DND-41 (cell line): Measurements from ENCODE around the gene KRT4.

ENCODE experiments used
- ATAC-seq: fragments of 200-7000 bp; cut with Tn5 transposase; 3 replicates; pipeline ENCODE4 v1.9.1; 2021; ENCODE audit warnings: low read depth; ENCODE audit not compliant: insufficient read depth
- DNase-seq: peaks from one replicate; pipeline ENCODE4 v3.0.0-alpha.2; 2020
- H2AFZ ChIP-seq: 2 replicates; pipeline ENCODE4 v1.6.0; 2012; ENCODE audit warnings: low read depth, low read length
- H3K27ac ChIP-seq: 2 replicates; pipeline ENCODE4 v1.5.1; 2012; ENCODE audit warnings: low read length, inconsistent platforms
- H3K27me3 ChIP-seq: fragments of 200-600 bp; sonication (generic); 2 replicates; pipeline ENCODE4 v1.6.0; 2012; ENCODE audit warnings: low read length, mild to moderate bottlenecking, inconsistent platforms; ENCODE audit not compliant: insufficient read depth, poor library complexity
- H3K36me3 ChIP-seq: 2 replicates; pipeline ENCODE4 v1.5.1; 2012; ENCODE audit warnings: low read length, inconsistent platforms; ENCODE audit not compliant: insufficient read depth
- H3K4me1 ChIP-seq: 2 replicates; pipeline ENCODE4 v1.5.1; 2012; ENCODE audit warnings: mild to moderate bottlenecking, low read length; ENCODE audit not compliant: insufficient read depth
- H3K4me2 ChIP-seq: 2 replicates; pipeline ENCODE4 v1.6.0; 2012; ENCODE audit warnings: mild to moderate bottlenecking, moderate library complexity, low read length, inconsistent platforms; ENCODE audit not compliant: insufficient read depth
- H3K4me3 ChIP-seq, 2 experiments: fragments of 200-600 bp in 1 of 2; shearing (Covaris generic) in 1 of 2; 2 replicates each; pipeline ENCODE4 v1.5.1; 2012 to 2016; ENCODE audit warnings: inconsistent platforms in 2 of 2, low read length in 2 of 2, mild to moderate bottlenecking in 2 of 2, low read depth in 1 of 2, moderate library complexity in 1 of 2
- H3K79me2 ChIP-seq: 2 replicates; pipeline ENCODE4 v1.6.0; 2012; ENCODE audit warnings: low read length, inconsistent platforms; ENCODE audit not compliant: insufficient read depth
- H3K9ac ChIP-seq: 2 replicates; pipeline ENCODE4 v1.6.0; 2012; ENCODE audit warnings: low read depth, mild to moderate bottlenecking, inconsistent platforms, low read length, moderate library complexity
- H3K9me3 ChIP-seq: 2 replicates; pipeline ENCODE4 v1.5.1; 2012; ENCODE audit warnings: low read length, moderate library complexity, mild to moderate bottlenecking, inconsistent platforms; ENCODE audit not compliant: insufficient read depth, severe bottlenecking
- H4K20me1 ChIP-seq: 2 replicates; pipeline ENCODE4 v1.6.0; 2012; ENCODE audit warnings: low read length; ENCODE audit not compliant: insufficient read depth
- EZH2 ChIP-seq: IDR thresholded peaks from 3 replicates; pipeline ENCODE4 v1.6.1; 2012; ENCODE audit warnings: borderline replicate concordance, low read depth, mild to moderate bottlenecking, moderate library complexity, low read length, inconsistent platforms; ENCODE audit not compliant: severe bottlenecking
- TF ChIP-seq, protein P1 (sequence below): IDR thresholded peaks from 2 replicates; pipeline ENCODE4 v1.5.1; 2012; ENCODE audit warnings: borderline replicate concordance, low read length, moderate library complexity, mild to moderate bottlenecking; ENCODE audit not compliant: poor library complexity, severe bottlenecking; ENCODE audit errors: extremely low read depth

KRT4 gene

DNA sequence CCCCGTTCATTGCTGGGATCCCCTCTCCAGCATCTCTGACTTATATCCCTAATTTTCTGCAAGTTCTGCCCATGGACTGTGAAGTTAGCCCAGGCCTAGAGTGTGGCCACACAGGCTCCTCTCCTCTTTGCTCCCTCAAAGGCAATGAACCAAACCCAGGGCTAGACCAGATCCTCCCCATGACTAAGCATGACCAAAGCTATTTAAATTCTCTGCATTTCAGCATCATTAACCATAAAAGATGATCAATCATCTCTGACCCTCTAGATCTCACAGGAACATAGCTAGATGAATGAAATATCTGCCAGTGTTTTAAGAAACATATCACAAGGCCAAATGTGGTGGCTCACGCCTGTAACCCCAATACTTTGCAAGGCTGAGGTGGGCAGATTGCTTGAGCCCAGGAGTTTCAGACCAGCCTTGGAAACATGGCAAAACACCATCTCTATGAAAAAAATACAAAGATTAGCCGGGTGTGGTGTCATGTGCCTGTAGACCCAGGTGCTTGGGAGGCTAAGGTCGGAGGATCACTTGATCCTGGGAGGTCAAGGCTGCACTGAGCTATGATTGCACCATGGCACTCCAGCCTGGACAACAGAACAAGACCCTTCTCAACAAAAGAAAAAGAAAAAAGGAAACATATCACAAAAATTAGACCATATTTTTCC is 15.8 kb downstream of the KRT4 start:
- Histone ChIP-seq H4K20me1 (0 out of 2 replicates have a peak, but pooled peaks cover 2% of the 10 kb centered on the region), H3K4me3 (no peak overlapping the region), H2AFZ (no peak overlapping the region), H3K9me3 (no peaks in the 10 kb centered on the region), H3K9ac (no peak overlapping the region), H3K79me2 (no peaks in the 10 kb centered on the region), H3K4me1 (no peaks in the 10 kb centered on the region), H3K27me3 (no peaks in the 10 kb centered on the region), H3K4me2 (no peak overlapping the region), H3K36me3 (no peaks in the 10 kb centered on the region), H3K27ac (no peak overlapping the region)
- ATAC-seq = no peak
- TF ChIP-seq, protein P1, sequence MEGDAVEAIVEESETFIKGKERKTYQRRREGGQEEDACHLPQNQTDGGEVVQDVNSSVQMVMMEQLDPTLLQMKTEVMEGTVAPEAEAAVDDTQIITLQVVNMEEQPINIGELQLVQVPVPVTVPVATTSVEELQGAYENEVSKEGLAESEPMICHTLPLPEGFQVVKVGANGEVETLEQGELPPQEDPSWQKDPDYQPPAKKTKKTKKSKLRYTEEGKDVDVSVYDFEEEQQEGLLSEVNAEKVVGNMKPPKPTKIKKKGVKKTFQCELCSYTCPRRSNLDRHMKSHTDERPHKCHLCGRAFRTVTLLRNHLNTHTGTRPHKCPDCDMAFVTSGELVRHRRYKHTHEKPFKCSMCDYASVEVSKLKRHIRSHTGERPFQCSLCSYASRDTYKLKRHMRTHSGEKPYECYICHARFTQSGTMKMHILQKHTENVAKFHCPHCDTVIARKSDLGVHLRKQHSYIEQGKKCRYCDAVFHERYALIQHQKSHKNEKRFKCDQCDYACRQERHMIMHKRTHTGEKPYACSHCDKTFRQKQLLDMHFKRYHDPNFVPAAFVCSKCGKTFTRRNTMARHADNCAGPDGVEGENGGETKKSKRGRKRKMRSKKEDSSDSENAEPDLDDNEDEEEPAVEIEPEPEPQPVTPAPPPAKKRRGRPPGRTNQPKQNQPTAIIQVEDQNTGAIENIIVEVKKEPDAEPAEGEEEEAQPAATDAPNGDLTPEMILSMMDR = no peak
- no peak for TF ChIP-seq EZH2
- no peak for DNase-seq

DNA sequence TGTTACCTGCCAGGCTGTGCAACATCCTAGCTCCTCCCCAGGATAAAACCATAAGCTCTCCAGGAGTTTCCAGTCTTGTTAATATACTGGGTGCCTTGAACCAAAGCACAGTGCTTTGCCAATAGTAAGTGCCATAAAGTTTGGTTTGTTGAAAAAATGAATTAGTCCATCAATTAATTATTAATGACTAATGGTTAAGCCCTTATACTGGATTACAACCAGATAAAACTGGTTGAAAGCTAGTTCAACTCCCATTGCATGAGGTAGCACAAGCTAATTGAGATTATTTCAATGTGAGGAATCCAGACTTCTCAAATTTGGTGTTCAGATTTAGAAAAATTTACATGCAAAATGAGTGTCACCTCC is 16.4 kb downstream of the KRT4 start:
- Histone ChIP-seq H3K4me3 (no peak overlapping the region), H3K27ac (no peak overlapping the region), H3K79me2 (no peaks in the 10 kb centered on the region), H4K20me1 (0 out of 2 replicates have a peak, but pooled peaks cover 2% of the 10 kb centered on the region), H3K9ac (no peak overlapping the region), H3K27me3 (no peaks in the 10 kb centered on the region), H3K4me2 (no peak overlapping the region), H3K36me3 (no peaks in the 10 kb centered on the region), H3K4me1 (no peaks in the 10 kb centered on the region), H3K9me3 (no peaks in the 10 kb centered on the region), H2AFZ (no peak overlapping the region)
- DNase-seq (no peak), ATAC-seq (no peak)
- TF ChIP-seq, protein P1 = no peak
- TF ChIP-seq EZH2 = no peak

DNA sequence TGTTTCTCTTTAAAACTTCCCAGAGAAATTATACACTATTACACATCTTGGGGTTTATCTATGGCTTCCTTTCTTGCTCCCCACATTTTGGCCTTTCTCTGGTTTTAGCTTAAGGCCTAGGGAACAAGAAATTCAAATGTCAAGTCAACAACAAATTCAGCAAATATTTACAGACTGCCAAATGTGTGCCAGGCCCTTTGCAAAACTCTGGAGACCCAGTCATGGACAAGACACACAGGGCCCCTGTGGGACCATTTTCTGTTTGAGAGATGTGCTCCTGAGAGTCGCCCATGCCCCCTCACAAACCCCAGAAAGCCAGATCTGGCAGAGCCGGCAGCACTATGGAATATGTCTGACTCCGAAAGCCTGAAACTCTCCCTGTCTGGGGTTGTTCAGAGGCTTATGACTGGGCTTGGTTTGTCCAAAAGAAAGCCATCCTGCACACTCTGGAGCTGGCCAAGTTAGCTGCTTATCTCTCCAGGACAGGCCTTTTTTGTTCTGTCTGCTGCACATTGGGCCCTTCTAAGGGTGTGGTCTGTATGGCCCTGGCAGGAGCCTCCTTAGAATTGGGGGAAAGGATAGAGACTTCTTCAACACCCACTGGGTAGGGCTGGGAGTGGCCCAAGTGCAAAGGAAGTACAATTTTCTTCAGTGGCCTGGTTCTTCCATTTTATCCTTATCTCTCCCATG is 16.9 kb downstream of the KRT4 start:
- TF ChIP-seq, protein P1 = no peak
- TF ChIP-seq EZH2 = no peak
- Histone ChIP-seq H4K20me1 (0 out of 2 replicates have a peak, but pooled peaks cover 2% of the 10 kb centered on the region), H3K79me2 (no peaks in the 10 kb centered on the region), H3K27ac (no peak overlapping the region), H3K9me3 (no peaks in the 10 kb centered on the region), H2AFZ (no peak overlapping the region), H3K27me3 (no peaks in the 10 kb centered on the region), H3K4me3 (no peak overlapping the region), H3K4me2 (no peak overlapping the region), H3K9ac (no peak overlapping the region), H3K36me3 (no peaks in the 10 kb centered on the region), H3K4me1 (no peaks in the 10 kb centered on the region)
- ATAC-seq (no peak), DNase-seq (no peak)
